Measurements from ENCODE around the gene VAMP8.
A peak's percentile ranks its signal among the peaks of the same experiment; 100 is the strongest.
"Not testable (repeated sequence)": the region's sequence is repeated elsewhere in the genome, so short reads cannot be mapped to it uniquely, and the experiment has no call there.

Gene VAMP8

GRCh38 chr2:85600235-85600575 is 22.8 kb downstream of the VAMP8 start:
- Histone ChIP-seq H3K27me3 (ENCODE audit: insufficient read depth, low read length) (no peaks in the 10 kb centered on the region), H3K9me3 (ENCODE audit: low read length) (no peaks in the 10 kb centered on the region), H3K4me3 (ENCODE audit: low read length) (no peak overlapping the region), H3K36me3 (ENCODE audit: insufficient read depth, low read length) (peaks cover 13% of the 10 kb centered on the region), H3K4me1 (ENCODE audit: insufficient read depth, low read length) (peaks cover 18% of the 10 kb centered on the region), H2AFZ (ENCODE audit: low read depth, low read length) (no peak overlapping the region)

- peak overlapping the region; percentile 86 for H3K4me3 ChIP-seq (ENCODE audit: low read length)
- H3K9me3 ChIP-seq (ENCODE audit: low read length): no peaks in the 10 kb centered on the region
- H3K27me3 ChIP-seq (ENCODE audit: insufficient read depth, low read length): no peaks in the 10 kb centered on the region
- H3K4me1 ChIP-seq (ENCODE audit: insufficient read depth, low read length): peaks cover 27% of the 10 kb centered on the region
- no peak overlapping the region for H2AFZ ChIP-seq (ENCODE audit: low read depth, low read length)
- peaks cover 13% of the 10 kb centered on the region for H3K36me3 ChIP-seq (ENCODE audit: insufficient read depth, low read length)
Measured at GRCh38 chr2:85600951-85601770, 23.8 kb downstream of the VAMP8 start.

GRCh38 chr2:85601771-85602475 is 24.5 kb downstream of the VAMP8 start:
- H3K4me1 ChIP-seq (ENCODE audit: insufficient read depth, low read length): peaks cover 24% of the 10 kb centered on the region
- no peaks in the 10 kb centered on the region for H3K27me3 ChIP-seq (ENCODE audit: insufficient read depth, low read length)
- peak overlapping the region; percentile 86 for H3K4me3 ChIP-seq (ENCODE audit: low read length)
- peaks cover 11% of the 10 kb centered on the region for H3K36me3 ChIP-seq (ENCODE audit: insufficient read depth, low read length)
- H2AFZ ChIP-seq (ENCODE audit: low read depth, low read length): peak overlapping the region; percentile 78
- no peaks in the 10 kb centered on the region for H3K9me3 ChIP-seq (ENCODE audit: low read length)

- Histone ChIP-seq H3K9me3 (ENCODE audit: low read length) (no peaks in the 10 kb centered on the region), H3K27me3 (ENCODE audit: insufficient read depth, low read length) (no peaks in the 10 kb centered on the region), H2AFZ (ENCODE audit: low read depth, low read length) (peak within 1 kb of the TSS; percentile 78), H3K4me1 (ENCODE audit: insufficient read depth, low read length) (peaks cover 26% of the 10 kb centered on the region), H3K4me3 (ENCODE audit: low read length) (peak within 1 kb of the TSS; percentile 86), H3K36me3 (ENCODE audit: insufficient read depth, low read length) (peaks cover 8% of the 10 kb centered on the region)
Measured at GRCh38 chr2:85602476-85603234, 25.3 kb downstream of the VAMP8 start, which contains the start of gene TMEM150A. TSS of gene TMEM150A (minus strand) at chr2:85602698. CDS start at chr2:85601948, 750 bp downstream.

- H3K4me3 ChIP-seq (ENCODE audit: low read length); H3K27me3 ChIP-seq (ENCODE audit: insufficient read depth, low read length); H2AFZ ChIP-seq (ENCODE audit: low read depth, low read length); H3K9me3 ChIP-seq (ENCODE audit: low read length): not testable (repeated sequence)
- Histone ChIP-seq H3K4me1 (ENCODE audit: insufficient read depth, low read length) (peaks cover 26% of the 10 kb centered on the region), H3K36me3 (ENCODE audit: insufficient read depth, low read length) (peaks cover 22% of the 10 kb centered on the region)
Measured at GRCh38 chr2:85604133-85604444, 26.7 kb downstream of the VAMP8 start.

- Histone ChIP-seq H3K4me3 (ENCODE audit: low read length) (no peak overlapping the region), H3K9me3 (ENCODE audit: low read length) (no peaks in the 10 kb centered on the region), H3K27me3 (ENCODE audit: insufficient read depth, low read length) (no peaks in the 10 kb centered on the region), H3K36me3 (ENCODE audit: insufficient read depth, low read length) (peaks cover 24% of the 10 kb centered on the region), H2AFZ (ENCODE audit: low read depth, low read length) (no peak overlapping the region), H3K4me1 (ENCODE audit: insufficient read depth, low read length) (peaks cover 26% of the 10 kb centered on the region)
Measured at GRCh38 chr2:85604568-85605339, 27.4 kb downstream of the VAMP8 start.

GRCh38 chr2:85605406-85606115 is 28.2 kb downstream of the VAMP8 start:
- Histone ChIP-seq H3K4me3 (ENCODE audit: low read length) (no peak overlapping the region), H3K36me3 (ENCODE audit: insufficient read depth, low read length) (peaks cover 29% of the 10 kb centered on the region), H3K4me1 (ENCODE audit: insufficient read depth, low read length) (peaks cover 26% of the 10 kb centered on the region), H3K9me3 (ENCODE audit: low read length) (no peaks in the 10 kb centered on the region), H2AFZ (ENCODE audit: low read depth, low read length) (no peak overlapping the region), H3K27me3 (ENCODE audit: insufficient read depth, low read length) (no peaks in the 10 kb centered on the region)

- Histone ChIP-seq H3K4me3 (ENCODE audit: low read length) (no peak overlapping the region), H3K27me3 (ENCODE audit: insufficient read depth, low read length) (no peaks in the 10 kb centered on the region), H3K36me3 (ENCODE audit: insufficient read depth, low read length) (peaks cover 29% of the 10 kb centered on the region)
Measured at GRCh38 chr2:85606116-85606455, 28.7 kb downstream of the VAMP8 start.

GRCh38 chr2:85607268-85608215 is 30.2 kb downstream of the VAMP8 start:
- Histone ChIP-seq H3K4me3 (ENCODE audit: low read length) (no peak overlapping the region), H3K36me3 (ENCODE audit: insufficient read depth, low read length) (peaks cover 29% of the 10 kb centered on the region), H3K27me3 (ENCODE audit: insufficient read depth, low read length) (no peaks in the 10 kb centered on the region)

More at GRCh38 chr2:85606116-85606455, 28.7 kb downstream of the VAMP8 start:
- Histone ChIP-seq H2AFZ (ENCODE audit: low read depth, low read length) (no peak overlapping the region), H3K4me1 (ENCODE audit: insufficient read depth, low read length) (peaks cover 29% of the 10 kb centered on the region), H3K9me3 (ENCODE audit: low read length) (no peaks in the 10 kb centered on the region)

GRCh38 chr2:85611217-85611704 is 33.9 kb downstream of the VAMP8 start:
- Histone ChIP-seq H3K36me3 (ENCODE audit: insufficient read depth, low read length) (peaks cover 29% of the 10 kb centered on the region), H3K4me3 (ENCODE audit: low read length) (peak overlapping the region; percentile 82), H3K9me3 (ENCODE audit: low read length) (no peaks in the 10 kb centered on the region), H3K27me3 (ENCODE audit: insufficient read depth, low read length) (no peaks in the 10 kb centered on the region), H3K4me1 (ENCODE audit: insufficient read depth, low read length) (peaks cover 15% of the 10 kb centered on the region), H2AFZ (ENCODE audit: low read depth, low read length) (peak overlapping the region; percentile 52)

More at GRCh38 chr2:85607268-85608215, 30.2 kb downstream of the VAMP8 start:
- Histone ChIP-seq H2AFZ (ENCODE audit: low read depth, low read length) (no peak overlapping the region), H3K4me1 (ENCODE audit: insufficient read depth, low read length) (peaks cover 29% of the 10 kb centered on the region), H3K9me3 (ENCODE audit: low read length) (no peaks in the 10 kb centered on the region)

All from neuron (in vitro differentiated cells).